GM12872 (cell line): ENCODE results near the gene LIF.

Experiments used
- CTCF ChIP-seq: IDR thresholded peaks from 3 replicates; pipeline ENCODE4 v1.5.1; 2011; ENCODE audit warnings: low read depth, mild to moderate bottlenecking, low read length, moderate library complexity; ENCODE audit not compliant: insufficient read depth

LIF gene

GRCh38 chr22:30245985-30246813, at the start of gene LIF:
TSS of gene LIF (minus strand) at chr22:30246759. CDS start at chr22:30246695, 64 bp downstream.
- TF ChIP-seq CTCF, result peak; percentile 30; the same call in 1 of the 3 replicates

GRCh38 chr22:30296324-30296723, 49.8 kb upstream of the LIF start:
- TF ChIP-seq CTCF, result no peak

- TF ChIP-seq CTCF, result no peak
Observed at GRCh38 chr22:30295576-30295975, 49.0 kb upstream of the LIF start.

GRCh38 chr22:30294830-30295229, 48.3 kb upstream of the LIF start:
- TF ChIP-seq CTCF, result no peak

- no peak for TF ChIP-seq CTCF
Observed at GRCh38 chr22:30294066-30294465, 47.5 kb upstream of the LIF start.

GRCh38 chr22:30293026-30293425, 46.5 kb upstream of the LIF start:
- TF ChIP-seq CTCF, result no peak

GRCh38 chr22:30292069-30292970, 45.8 kb upstream of the LIF start:
- no peak for TF ChIP-seq CTCF
